Liver (tissue), 9 donors: ENCODE results near the gene TCTN1. TPM values are rescaled to one million over a fixed set of nuclear protein-coding genes. Genes with fewer than 3 reads are reported as not detected.

Experiments used
- DNase-seq: peaks from one replicate; pipeline ENCODE4 v3.0.0-alpha.2; 2017; ENCODE audit warnings: low spot score
- H3K27ac ChIP-seq, 2 donors: one replicate each; pipeline ENCODE4 v1.7.0; 2013; ENCODE audit warnings: inconsistent platforms in 2 of 2, low read length in 2 of 2, control low read depth in 1 of 2, low read depth in 1 of 2, mild to moderate bottlenecking in 1 of 2
- H3K27me3 ChIP-seq, 4 donors: one replicate each; pipeline versions ENCODE4 v1.6.1 to v1.7.0; 2013; ENCODE audit warnings: low read length in 3 of 4, inconsistent platforms in 1 of 4, mild to moderate bottlenecking in 1 of 4, moderate library complexity in 1 of 4; ENCODE audit not compliant: control insufficient read depth in 4 of 4, insufficient read depth in 4 of 4
- H3K36me3 ChIP-seq, 4 donors: one replicate each; pipeline versions ENCODE4 v1.6.1 to v1.7.0; 2013; ENCODE audit warnings: low read length in 3 of 4, mild to moderate bottlenecking in 3 of 4, low read depth in 1 of 4, moderate library complexity in 1 of 4; ENCODE audit not compliant: control insufficient read depth in 4 of 4, insufficient read depth in 3 of 4
- H3K4me1 ChIP-seq, 4 donors: one replicate each; pipeline versions ENCODE4 v1.6.1 to v1.7.0; 2013; ENCODE audit warnings: low read length in 3 of 4, mild to moderate bottlenecking in 3 of 4, moderate library complexity in 1 of 4; ENCODE audit not compliant: control insufficient read depth in 4 of 4, insufficient read depth in 4 of 4
- H3K4me3 ChIP-seq, 3 donors: one replicate each; pipeline versions ENCODE4 v1.6.1 to v1.7.0; 2013; ENCODE audit warnings: low read length in 3 of 3, control low read depth in 1 of 3, low read depth in 1 of 3, mild to moderate bottlenecking in 1 of 3
- H3K9ac ChIP-seq, 2 donors: one replicate each; pipeline ENCODE4 v1.7.0; 2013; ENCODE audit warnings: low read length in 2 of 2, mild to moderate bottlenecking in 2 of 2, moderate library complexity in 2 of 2, control low read depth in 1 of 2, low read depth in 1 of 2
- H3K9me3 ChIP-seq, 4 donors: one replicate each; pipeline versions ENCODE4 v1.6.1 to v1.7.0; 2013; ENCODE audit warnings: low read length in 3 of 4; ENCODE audit not compliant: control insufficient read depth in 4 of 4
- ATF3 ChIP-seq: IDR thresholded peaks from 2 replicates; pipeline ENCODE4 v1.6.1; 2016; ENCODE audit warnings: antibody characterized with exemption
- EGR1 ChIP-seq, 2 donors: IDR thresholded peaks; 2 replicates each; pipeline ENCODE4 v1.6.1; 2016 to 2018; ENCODE audit warnings: antibody characterized with exemption in 2 of 2, low read depth in 2 of 2
- FOXA1 ChIP-seq: IDR thresholded peaks from 2 replicates; pipeline ENCODE4 v1.6.1; 2016; ENCODE audit warnings: antibody characterized with exemption
- FOXA2 ChIP-seq: IDR thresholded peaks from 2 replicates; pipeline ENCODE4 v1.6.1; 2016; ENCODE audit warnings: antibody characterized with exemption
- GABPA ChIP-seq, 2 donors: IDR thresholded peaks in 1 of 2; conservative IDR thresholded peaks in 1 of 2; 2 replicates each; pipeline ENCODE4 v1.6.1; 2016; ENCODE audit warnings: antibody characterized with exemption in 2 of 2, mild to moderate bottlenecking in 1 of 2, moderate library complexity in 1 of 2
- HNF4A ChIP-seq, 2 donors: conservative IDR thresholded peaks; 2 replicates each; pipeline ENCODE4 v1.6.1; 2016; ENCODE audit warnings: antibody characterized with exemption in 2 of 2, mild to moderate bottlenecking in 2 of 2
- HNF4G ChIP-seq: IDR thresholded peaks from 2 replicates; pipeline ENCODE4 v1.6.1; 2016; ENCODE audit warnings: antibody characterized with exemption
- JUND ChIP-seq, 2 donors: IDR thresholded peaks; 2 replicates each; pipeline ENCODE4 v1.6.1; 2016; ENCODE audit warnings: antibody characterized with exemption in 2 of 2
- MAX ChIP-seq: IDR thresholded peaks from 2 replicates; pipeline ENCODE4 v1.6.1; 2016; ENCODE audit warnings: antibody characterized with exemption
- NR2F2 ChIP-seq: IDR thresholded peaks from 2 replicates; pipeline ENCODE4 v1.6.1; 2016; ENCODE audit warnings: antibody characterized with exemption
- RAD21 ChIP-seq, 2 donors: IDR thresholded peaks; 2 replicates each; pipeline ENCODE4 v1.6.1; 2016; ENCODE audit warnings: antibody characterized with exemption in 2 of 2, mild to moderate bottlenecking in 2 of 2
- REST ChIP-seq: IDR thresholded peaks from 2 replicates; pipeline ENCODE4 v1.6.1; 2016; ENCODE audit warnings: antibody characterized with exemption, mild to moderate bottlenecking
- RXRA ChIP-seq, 2 donors: IDR thresholded peaks; 2 replicates each; pipeline ENCODE4 v1.6.1; 2017 to 2018; ENCODE audit warnings: antibody characterized with exemption in 2 of 2, mild to moderate bottlenecking in 1 of 2
- SP1 ChIP-seq: IDR thresholded peaks from 2 replicates; pipeline ENCODE4 v1.6.1; 2018; ENCODE audit warnings: antibody characterized with exemption, mild to moderate bottlenecking
- TAF1 ChIP-seq: conservative IDR thresholded peaks from 2 replicates; pipeline ENCODE4 v1.6.1; 2016; ENCODE audit warnings: antibody characterized with exemption, mild to moderate bottlenecking
- YY1 ChIP-seq: IDR thresholded peaks from 2 replicates; pipeline ENCODE4 v1.6.1; 2016; ENCODE audit warnings: antibody characterized with exemption, mild to moderate bottlenecking
- WGBS: extraction: QIAGEN DNeasy Blood & Tissue Kit; methylation state at CpG from one replicate; pipeline ENCODE4 v1.1.7; 2013; 5-methylcytosine and 5-hydroxymethylcytosine counted together
- polyA plus RNA-seq, 2 donors: library from polyadenylated mRNA; stranded (reverse) in 1 of 2; unstranded in 1 of 2; fragments of 200-250 nt in 1 of 2; fragments of >200 nt in 1 of 2; fragmentation: Nextera tagmentation in 1 of 2; extraction: Ambion mirVana in 1 of 2; gene quantifications; one replicate each; pipeline versions ENCODE4 v1.2.1 to v1.2.3, GENCODE V29; 2013 to 2015
- total RNA-seq, 2 donors: library from RNA; depleted of rRNA; stranded (reverse); fragments of >200 nt; gene quantifications; one replicate each; pipeline ENCODE4 v1.2.3, GENCODE V29; 2014
- TF ChIP-seq, protein P1 (sequence below): fragments of 150-350 bp; IDR thresholded peaks from 2 replicates; pipeline ENCODE4 v1.5.1; 2017; ENCODE audit warnings: improper control_type of control experiment, low read depth, low read length; ENCODE audit not compliant: missing input control
- TF ChIP-seq, protein P2 (sequence below): IDR thresholded peaks from 2 replicates; pipeline ENCODE4 v1.6.1; 2016; ENCODE audit warnings: antibody characterized with exemption
- donor health status: healthy.
- donor health status: healthy.
- donor health status: healthy.
- donor health status: healthy.
- donor health status: healthy.

The TCTN1 gene
- total and polyA plus RNA-seq, 4 donors: 6.0 to 12.0 (median 10.9) TPM

GRCh38 chr12:110669193-110669502, 55.2 kb downstream of the TCTN1 start:
- no peak overlapping the region for H3K27ac ChIP-seq
- no peak for DNase-seq
- H3K9me3 ChIP-seq: no peaks in the 10 kb centered on the region
- peaks cover 0 to 4% (median 1%) of the 10 kb centered on the region in 4 donors for H3K4me1 ChIP-seq
- no peak for TF ChIP-seq HNF4A (conservative IDR thresholded peaks at IDR 0.05)
- TF ChIP-seq EGR1 (IDR thresholded peaks at IDR 0.05; ENCODE audit: low read depth in 2 of 2): no peak
- TF ChIP-seq RXRA (IDR thresholded peaks at IDR 0.05): no peak
- TF ChIP-seq, protein P1, sequence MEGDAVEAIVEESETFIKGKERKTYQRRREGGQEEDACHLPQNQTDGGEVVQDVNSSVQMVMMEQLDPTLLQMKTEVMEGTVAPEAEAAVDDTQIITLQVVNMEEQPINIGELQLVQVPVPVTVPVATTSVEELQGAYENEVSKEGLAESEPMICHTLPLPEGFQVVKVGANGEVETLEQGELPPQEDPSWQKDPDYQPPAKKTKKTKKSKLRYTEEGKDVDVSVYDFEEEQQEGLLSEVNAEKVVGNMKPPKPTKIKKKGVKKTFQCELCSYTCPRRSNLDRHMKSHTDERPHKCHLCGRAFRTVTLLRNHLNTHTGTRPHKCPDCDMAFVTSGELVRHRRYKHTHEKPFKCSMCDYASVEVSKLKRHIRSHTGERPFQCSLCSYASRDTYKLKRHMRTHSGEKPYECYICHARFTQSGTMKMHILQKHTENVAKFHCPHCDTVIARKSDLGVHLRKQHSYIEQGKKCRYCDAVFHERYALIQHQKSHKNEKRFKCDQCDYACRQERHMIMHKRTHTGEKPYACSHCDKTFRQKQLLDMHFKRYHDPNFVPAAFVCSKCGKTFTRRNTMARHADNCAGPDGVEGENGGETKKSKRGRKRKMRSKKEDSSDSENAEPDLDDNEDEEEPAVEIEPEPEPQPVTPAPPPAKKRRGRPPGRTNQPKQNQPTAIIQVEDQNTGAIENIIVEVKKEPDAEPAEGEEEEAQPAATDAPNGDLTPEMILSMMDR: no peak
- no peak for TF ChIP-seq YY1
- TF ChIP-seq, protein P2, sequence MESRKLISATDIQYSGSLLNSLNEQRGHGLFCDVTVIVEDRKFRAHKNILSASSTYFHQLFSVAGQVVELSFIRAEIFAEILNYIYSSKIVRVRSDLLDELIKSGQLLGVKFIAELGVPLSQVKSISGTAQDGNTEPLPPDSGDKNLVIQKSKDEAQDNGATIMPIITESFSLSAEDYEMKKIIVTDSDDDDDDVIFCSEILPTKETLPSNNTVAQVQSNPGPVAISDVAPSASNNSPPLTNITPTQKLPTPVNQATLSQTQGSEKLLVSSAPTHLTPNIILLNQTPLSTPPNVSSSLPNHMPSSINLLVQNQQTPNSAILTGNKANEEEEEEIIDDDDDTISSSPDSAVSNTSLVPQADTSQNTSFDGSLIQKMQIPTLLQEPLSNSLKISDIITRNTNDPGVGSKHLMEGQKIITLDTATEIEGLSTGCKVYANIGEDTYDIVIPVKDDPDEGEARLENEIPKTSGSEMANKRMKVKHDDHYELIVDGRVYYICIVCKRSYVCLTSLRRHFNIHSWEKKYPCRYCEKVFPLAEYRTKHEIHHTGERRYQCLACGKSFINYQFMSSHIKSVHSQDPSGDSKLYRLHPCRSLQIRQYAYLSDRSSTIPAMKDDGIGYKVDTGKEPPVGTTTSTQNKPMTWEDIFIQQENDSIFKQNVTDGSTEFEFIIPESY: no peak
- TF ChIP-seq FOXA2: no peak
- no peak for TF ChIP-seq HNF4G
- no peak for TF ChIP-seq FOXA1
- no peak for TF ChIP-seq RAD21 (IDR thresholded peaks at IDR 0.05)
- TF ChIP-seq REST: no peak
- no peak for TF ChIP-seq NR2F2
- no peak for TF ChIP-seq SP1
- no peak for TF ChIP-seq MAX
- TF ChIP-seq ATF3: no peak
- TF ChIP-seq GABPA (IDR thresholded peaks at IDR 0.05 in 1 of 2, conservative IDR thresholded peaks at IDR 0.05 in 1 of 2): no peak
- no peak for TF ChIP-seq TAF1
- no peak for TF ChIP-seq JUND (IDR thresholded peaks at IDR 0.05)
- 63% methylated on average over 5 of the region's 5 CpGs for WGBS
- no peak overlapping the region for H3K4me3 ChIP-seq
- H3K36me3 ChIP-seq: no peaks in the 10 kb centered on the region
- H3K27me3 ChIP-seq: no peaks in the 10 kb centered on the region
- H3K9ac ChIP-seq: no peak overlapping the region
